AG10803 (cell line): ENCODE results near the gene FAM53A.

Experiments
- DNase-seq: peaks from one replicate; pipeline ENCODE4 v3.0.0; 2010; ENCODE audit warnings: low read depth
- H3K4me3 ChIP-seq: 2 replicates; pipeline ENCODE4 v1.5.1; 2011; ENCODE audit warnings: mild to moderate bottlenecking, low read length, control low read depth
- TF ChIP-seq, protein P1 (sequence below): conservative IDR thresholded peaks from 2 replicates; pipeline ENCODE4 v1.5.1; 2011; ENCODE audit warnings: mild to moderate bottlenecking, low read length, control low read depth, inconsistent platforms

FAM53A gene

DNA sequence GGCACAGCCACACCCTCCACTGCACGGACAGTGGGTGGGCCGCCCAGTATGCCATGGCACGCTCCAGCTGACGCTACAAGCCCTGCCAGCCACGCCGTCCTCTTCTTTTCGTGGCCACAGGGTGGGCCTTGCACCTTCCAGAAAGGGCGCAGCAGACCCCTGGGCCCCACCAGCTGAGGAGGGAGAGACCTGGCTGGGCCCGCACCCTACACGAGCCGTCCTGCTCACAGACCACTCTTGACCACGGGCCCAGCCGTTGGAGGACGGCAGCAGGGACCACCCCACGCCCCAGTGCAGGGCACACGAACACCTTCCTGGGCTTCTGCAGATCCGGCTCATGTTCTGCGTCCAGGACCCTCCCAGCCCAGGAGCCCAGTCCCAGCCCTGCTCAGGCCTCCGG lies 27.1 kb downstream of the FAM53A start:
- no peak overlapping the region for H3K4me3 ChIP-seq
- no peak for DNase-seq
- TF ChIP-seq, protein P1, sequence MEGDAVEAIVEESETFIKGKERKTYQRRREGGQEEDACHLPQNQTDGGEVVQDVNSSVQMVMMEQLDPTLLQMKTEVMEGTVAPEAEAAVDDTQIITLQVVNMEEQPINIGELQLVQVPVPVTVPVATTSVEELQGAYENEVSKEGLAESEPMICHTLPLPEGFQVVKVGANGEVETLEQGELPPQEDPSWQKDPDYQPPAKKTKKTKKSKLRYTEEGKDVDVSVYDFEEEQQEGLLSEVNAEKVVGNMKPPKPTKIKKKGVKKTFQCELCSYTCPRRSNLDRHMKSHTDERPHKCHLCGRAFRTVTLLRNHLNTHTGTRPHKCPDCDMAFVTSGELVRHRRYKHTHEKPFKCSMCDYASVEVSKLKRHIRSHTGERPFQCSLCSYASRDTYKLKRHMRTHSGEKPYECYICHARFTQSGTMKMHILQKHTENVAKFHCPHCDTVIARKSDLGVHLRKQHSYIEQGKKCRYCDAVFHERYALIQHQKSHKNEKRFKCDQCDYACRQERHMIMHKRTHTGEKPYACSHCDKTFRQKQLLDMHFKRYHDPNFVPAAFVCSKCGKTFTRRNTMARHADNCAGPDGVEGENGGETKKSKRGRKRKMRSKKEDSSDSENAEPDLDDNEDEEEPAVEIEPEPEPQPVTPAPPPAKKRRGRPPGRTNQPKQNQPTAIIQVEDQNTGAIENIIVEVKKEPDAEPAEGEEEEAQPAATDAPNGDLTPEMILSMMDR: no peak

DNA sequence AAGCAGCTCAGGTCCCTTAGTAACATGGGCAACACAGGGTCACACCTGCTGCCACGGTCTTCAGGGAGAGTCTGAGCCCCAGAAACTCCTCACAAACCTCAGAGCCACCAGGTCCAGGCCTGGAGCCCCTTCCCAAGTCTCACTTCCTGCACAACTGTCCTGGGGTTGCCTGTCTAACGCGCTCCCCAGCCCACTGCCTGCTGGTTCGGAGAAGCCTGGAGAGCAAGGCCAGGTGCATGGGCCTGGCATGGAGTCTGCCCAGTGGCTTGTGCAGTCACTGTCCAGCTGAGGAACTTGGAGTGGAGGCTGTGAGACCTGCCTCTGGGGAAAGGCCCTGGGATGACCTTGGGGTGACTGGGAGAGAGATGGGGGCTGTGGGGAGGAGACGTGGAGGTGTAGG lies 28.0 kb downstream of the FAM53A start:
- DNase-seq: no peak
- TF ChIP-seq, protein P1: no peak
- H3K4me3 ChIP-seq: no peak overlapping the region

DNA sequence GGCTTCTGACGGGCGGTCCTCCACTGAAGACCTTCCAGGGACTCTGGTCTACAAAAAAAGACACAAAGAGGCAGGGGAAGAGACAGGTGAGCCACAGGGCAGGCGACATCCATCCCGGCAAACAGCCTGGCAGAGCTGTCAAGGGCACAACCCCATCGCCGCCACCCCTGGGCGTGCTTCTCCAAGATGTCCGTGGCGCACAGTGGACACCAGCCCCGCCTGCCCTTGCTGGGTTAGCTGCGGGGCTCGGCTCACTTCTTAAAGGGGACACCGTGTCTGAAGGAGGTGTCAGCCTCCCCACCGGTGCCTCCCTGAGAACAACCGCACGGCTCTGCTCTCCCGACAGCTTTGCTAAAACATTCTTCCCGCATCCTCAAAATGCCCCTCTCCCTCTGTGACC lies 28.4 kb downstream of the FAM53A start:
- no peak for DNase-seq
- TF ChIP-seq, protein P1: no peak
- H3K4me3 ChIP-seq: no peak overlapping the region

DNA sequence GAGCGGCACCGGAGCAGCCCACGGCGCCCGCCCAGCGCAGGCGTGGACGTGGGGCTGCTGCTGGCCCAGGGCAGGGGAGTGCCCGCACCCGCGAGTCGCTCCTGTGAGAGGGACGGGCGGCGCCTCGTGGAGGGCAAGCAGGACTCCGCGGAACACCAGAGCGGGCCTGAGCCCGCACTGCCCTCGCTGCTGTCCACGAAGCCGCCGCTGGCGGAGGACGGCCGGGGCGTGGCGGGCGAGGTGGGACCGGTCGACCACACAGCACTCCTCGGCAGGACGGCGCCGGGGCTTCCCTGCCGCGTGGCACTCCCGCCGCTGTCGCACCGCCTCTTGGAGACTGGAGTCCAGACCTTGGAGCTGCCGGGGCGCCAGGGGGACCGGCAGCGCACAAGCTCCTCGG lies 29.0 kb downstream of the FAM53A start:
- DNase-seq: no peak
- TF ChIP-seq, protein P1: no peak
- H3K4me3 ChIP-seq: no peak overlapping the region

DNA sequence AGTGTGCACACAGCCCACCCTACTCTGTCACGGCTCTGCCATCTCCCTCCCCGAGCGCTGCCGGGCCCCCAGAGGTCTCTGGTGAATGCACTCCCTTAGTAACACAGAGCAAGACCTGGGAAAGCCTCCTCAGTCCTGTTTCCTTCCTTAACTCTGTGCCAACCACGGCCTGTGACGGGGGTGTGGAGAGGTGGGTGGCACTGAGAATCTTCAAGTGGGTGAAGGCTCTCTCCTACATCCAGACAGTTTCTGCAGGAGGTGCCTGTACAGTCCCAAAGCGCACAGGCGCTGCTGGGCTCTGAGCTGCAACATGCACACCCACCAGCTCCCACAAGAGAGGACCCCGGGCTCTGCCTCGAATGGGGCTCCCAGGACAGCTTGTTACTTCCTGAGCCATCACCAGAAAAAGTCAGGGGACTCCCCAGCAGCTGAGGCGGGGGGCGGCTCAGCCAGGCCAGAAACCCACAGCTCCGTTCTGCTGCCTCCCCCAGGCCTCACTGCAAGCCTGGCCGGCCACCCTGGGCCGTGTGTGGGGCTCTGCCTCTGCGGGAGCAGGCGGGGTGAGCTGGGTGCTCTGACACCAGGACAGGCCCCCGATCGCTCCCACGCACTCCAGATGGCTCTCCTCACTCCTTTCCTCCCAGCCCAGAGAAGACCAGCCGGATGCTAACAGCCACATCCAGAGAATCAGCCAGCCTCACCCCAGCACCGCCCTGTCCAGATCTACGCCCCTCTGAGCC lies 29.7 kb downstream of the FAM53A start:
- TF ChIP-seq, protein P1: no peak
- DNase-seq: no peak
- no peak overlapping the region for H3K4me3 ChIP-seq

DNA sequence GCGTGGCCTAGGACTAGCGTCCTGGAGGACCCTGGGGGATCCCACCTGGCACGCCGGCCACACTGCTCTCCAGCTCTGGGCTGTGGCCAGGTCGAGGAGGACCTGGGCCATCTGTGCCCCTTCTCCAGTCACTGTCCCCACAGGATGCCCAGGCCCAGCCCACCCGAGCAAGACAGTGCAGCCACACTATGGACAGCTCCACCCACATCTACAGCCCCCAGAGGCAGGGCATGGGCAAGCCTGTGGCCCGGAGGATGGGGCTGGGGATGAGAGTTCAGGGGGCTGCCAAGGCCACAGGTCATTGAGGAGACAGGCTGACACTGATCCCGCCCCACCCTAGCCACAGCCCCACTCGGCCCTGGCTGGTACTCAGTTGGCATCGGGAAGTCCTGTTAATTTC lies 30.3 kb downstream of the FAM53A start:
- DNase-seq: no peak
- TF ChIP-seq, protein P1: no peak
- H3K4me3 ChIP-seq: no peak overlapping the region

DNA sequence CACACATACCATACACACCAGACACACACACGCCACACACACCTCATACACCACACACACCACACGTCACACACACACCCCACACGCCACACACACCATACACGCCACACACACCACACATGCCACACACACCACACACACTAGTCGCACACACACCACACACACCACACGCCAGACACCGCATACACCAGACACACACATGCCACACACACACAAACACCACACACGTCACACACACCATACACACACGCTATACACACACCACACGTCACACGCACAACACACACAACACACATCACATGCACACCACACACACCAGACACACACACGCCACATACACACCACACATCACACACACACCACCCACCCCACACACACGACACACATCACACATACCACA lies 32.0 kb downstream of the FAM53A start:
- no peak overlapping the region for H3K4me3 ChIP-seq
- TF ChIP-seq, protein P1: no peak
- no peak for DNase-seq
